Measurements from ENCODE around the gene CDH3.

DNA sequence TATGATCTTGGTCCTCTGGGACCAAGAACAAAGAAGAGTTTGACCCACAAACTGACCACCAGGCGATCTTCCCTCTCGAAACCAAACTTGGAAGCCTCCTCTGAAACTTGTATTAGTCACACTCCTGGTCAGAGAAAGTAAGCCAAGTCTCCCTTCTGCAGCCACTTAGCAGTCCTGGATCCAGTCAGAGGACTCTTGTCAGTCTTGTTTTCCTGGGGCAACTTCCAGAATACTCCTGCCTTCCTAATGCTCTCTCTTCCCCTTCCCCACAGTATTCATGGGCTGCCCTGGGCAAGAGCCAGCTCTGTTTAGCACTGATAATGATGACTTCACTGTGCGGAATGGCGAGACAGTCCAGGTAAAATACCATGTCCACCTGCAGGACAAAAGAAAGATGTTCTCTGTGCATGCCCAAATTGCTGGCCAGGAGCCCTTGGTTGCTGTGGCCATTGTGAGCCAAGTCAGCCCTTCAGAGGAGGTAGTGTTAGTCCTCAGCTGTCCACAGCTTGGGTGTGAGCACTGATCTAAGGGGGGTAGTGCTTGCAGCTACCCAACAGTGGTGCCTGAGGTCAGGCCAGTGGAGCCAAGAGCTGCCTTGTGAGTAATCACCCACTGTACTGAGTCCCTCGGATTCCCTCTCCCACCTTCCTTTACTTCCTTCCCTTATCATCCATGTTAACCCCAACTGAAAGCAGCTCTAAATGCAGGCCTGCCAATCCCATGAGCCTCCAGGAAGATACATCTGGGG is 31.2 kb downstream of the CDH3 start:
- TF ChIP-seq, protein P1, sequence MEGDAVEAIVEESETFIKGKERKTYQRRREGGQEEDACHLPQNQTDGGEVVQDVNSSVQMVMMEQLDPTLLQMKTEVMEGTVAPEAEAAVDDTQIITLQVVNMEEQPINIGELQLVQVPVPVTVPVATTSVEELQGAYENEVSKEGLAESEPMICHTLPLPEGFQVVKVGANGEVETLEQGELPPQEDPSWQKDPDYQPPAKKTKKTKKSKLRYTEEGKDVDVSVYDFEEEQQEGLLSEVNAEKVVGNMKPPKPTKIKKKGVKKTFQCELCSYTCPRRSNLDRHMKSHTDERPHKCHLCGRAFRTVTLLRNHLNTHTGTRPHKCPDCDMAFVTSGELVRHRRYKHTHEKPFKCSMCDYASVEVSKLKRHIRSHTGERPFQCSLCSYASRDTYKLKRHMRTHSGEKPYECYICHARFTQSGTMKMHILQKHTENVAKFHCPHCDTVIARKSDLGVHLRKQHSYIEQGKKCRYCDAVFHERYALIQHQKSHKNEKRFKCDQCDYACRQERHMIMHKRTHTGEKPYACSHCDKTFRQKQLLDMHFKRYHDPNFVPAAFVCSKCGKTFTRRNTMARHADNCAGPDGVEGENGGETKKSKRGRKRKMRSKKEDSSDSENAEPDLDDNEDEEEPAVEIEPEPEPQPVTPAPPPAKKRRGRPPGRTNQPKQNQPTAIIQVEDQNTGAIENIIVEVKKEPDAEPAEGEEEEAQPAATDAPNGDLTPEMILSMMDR (conservative IDR thresholded peaks at IDR 0.05; ENCODE audit: low read depth in 2 of 2) = no peak
- TF ChIP-seq POLR2AphosphoS5 (IDR thresholded peaks at IDR 0.05; ENCODE audit: low read depth) = no peak
- no peak for TF ChIP-seq JUNB (IDR thresholded peaks at IDR 0.05; ENCODE audit: unreplicated experiment)
- TF ChIP-seq EZH2 (IDR thresholded peaks at IDR 0.05; ENCODE audit: low read depth, unreplicated experiment) = no peak
- TF ChIP-seq CREB1 (CRISPR knock-in tag; IDR thresholded peaks at IDR 0.05; ENCODE audit: low read depth) = no peak
- TF ChIP-seq, protein P2, sequence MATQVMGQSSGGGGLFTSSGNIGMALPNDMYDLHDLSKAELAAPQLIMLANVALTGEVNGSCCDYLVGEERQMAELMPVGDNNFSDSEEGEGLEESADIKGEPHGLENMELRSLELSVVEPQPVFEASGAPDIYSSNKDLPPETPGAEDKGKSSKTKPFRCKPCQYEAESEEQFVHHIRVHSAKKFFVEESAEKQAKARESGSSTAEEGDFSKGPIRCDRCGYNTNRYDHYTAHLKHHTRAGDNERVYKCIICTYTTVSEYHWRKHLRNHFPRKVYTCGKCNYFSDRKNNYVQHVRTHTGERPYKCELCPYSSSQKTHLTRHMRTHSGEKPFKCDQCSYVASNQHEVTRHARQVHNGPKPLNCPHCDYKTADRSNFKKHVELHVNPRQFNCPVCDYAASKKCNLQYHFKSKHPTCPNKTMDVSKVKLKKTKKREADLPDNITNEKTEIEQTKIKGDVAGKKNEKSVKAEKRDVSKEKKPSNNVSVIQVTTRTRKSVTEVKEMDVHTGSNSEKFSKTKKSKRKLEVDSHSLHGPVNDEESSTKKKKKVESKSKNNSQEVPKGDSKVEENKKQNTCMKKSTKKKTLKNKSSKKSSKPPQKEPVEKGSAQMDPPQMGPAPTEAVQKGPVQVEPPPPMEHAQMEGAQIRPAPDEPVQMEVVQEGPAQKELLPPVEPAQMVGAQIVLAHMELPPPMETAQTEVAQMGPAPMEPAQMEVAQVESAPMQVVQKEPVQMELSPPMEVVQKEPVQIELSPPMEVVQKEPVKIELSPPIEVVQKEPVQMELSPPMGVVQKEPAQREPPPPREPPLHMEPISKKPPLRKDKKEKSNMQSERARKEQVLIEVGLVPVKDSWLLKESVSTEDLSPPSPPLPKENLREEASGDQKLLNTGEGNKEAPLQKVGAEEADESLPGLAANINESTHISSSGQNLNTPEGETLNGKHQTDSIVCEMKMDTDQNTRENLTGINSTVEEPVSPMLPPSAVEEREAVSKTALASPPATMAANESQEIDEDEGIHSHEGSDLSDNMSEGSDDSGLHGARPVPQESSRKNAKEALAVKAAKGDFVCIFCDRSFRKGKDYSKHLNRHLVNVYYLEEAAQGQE (IDR thresholded peaks at IDR 0.05; ENCODE audit: unreplicated experiment) = no peak
- no peak for TF ChIP-seq EZH2phosphoT487 (IDR thresholded peaks at IDR 0.05; ENCODE audit: unreplicated experiment)
- TF ChIP-seq STAT1 (IDR thresholded peaks at IDR 0.05; ENCODE audit: unreplicated experiment) = no peak
- TF ChIP-seq ZNF331 (CRISPR knock-in tag; IDR thresholded peaks at IDR 0.05; ENCODE audit: low read depth) = no peak
- TF ChIP-seq, protein P3, sequence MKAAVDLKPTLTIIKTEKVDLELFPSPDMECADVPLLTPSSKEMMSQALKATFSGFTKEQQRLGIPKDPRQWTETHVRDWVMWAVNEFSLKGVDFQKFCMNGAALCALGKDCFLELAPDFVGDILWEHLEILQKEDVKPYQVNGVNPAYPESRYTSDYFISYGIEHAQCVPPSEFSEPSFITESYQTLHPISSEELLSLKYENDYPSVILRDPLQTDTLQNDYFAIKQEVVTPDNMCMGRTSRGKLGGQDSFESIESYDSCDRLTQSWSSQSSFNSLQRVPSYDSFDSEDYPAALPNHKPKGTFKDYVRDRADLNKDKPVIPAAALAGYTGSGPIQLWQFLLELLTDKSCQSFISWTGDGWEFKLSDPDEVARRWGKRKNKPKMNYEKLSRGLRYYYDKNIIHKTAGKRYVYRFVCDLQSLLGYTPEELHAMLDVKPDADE (IDR thresholded peaks at IDR 0.05) = no peak
- TF ChIP-seq NANOG (IDR thresholded peaks at IDR 0.05; ENCODE audit: borderline replicate concordance) = no peak
- no peak for TF ChIP-seq ZNF114 (CRISPR knock-in tag; IDR thresholded peaks at IDR 0.05)
- TF ChIP-seq, protein P4, sequence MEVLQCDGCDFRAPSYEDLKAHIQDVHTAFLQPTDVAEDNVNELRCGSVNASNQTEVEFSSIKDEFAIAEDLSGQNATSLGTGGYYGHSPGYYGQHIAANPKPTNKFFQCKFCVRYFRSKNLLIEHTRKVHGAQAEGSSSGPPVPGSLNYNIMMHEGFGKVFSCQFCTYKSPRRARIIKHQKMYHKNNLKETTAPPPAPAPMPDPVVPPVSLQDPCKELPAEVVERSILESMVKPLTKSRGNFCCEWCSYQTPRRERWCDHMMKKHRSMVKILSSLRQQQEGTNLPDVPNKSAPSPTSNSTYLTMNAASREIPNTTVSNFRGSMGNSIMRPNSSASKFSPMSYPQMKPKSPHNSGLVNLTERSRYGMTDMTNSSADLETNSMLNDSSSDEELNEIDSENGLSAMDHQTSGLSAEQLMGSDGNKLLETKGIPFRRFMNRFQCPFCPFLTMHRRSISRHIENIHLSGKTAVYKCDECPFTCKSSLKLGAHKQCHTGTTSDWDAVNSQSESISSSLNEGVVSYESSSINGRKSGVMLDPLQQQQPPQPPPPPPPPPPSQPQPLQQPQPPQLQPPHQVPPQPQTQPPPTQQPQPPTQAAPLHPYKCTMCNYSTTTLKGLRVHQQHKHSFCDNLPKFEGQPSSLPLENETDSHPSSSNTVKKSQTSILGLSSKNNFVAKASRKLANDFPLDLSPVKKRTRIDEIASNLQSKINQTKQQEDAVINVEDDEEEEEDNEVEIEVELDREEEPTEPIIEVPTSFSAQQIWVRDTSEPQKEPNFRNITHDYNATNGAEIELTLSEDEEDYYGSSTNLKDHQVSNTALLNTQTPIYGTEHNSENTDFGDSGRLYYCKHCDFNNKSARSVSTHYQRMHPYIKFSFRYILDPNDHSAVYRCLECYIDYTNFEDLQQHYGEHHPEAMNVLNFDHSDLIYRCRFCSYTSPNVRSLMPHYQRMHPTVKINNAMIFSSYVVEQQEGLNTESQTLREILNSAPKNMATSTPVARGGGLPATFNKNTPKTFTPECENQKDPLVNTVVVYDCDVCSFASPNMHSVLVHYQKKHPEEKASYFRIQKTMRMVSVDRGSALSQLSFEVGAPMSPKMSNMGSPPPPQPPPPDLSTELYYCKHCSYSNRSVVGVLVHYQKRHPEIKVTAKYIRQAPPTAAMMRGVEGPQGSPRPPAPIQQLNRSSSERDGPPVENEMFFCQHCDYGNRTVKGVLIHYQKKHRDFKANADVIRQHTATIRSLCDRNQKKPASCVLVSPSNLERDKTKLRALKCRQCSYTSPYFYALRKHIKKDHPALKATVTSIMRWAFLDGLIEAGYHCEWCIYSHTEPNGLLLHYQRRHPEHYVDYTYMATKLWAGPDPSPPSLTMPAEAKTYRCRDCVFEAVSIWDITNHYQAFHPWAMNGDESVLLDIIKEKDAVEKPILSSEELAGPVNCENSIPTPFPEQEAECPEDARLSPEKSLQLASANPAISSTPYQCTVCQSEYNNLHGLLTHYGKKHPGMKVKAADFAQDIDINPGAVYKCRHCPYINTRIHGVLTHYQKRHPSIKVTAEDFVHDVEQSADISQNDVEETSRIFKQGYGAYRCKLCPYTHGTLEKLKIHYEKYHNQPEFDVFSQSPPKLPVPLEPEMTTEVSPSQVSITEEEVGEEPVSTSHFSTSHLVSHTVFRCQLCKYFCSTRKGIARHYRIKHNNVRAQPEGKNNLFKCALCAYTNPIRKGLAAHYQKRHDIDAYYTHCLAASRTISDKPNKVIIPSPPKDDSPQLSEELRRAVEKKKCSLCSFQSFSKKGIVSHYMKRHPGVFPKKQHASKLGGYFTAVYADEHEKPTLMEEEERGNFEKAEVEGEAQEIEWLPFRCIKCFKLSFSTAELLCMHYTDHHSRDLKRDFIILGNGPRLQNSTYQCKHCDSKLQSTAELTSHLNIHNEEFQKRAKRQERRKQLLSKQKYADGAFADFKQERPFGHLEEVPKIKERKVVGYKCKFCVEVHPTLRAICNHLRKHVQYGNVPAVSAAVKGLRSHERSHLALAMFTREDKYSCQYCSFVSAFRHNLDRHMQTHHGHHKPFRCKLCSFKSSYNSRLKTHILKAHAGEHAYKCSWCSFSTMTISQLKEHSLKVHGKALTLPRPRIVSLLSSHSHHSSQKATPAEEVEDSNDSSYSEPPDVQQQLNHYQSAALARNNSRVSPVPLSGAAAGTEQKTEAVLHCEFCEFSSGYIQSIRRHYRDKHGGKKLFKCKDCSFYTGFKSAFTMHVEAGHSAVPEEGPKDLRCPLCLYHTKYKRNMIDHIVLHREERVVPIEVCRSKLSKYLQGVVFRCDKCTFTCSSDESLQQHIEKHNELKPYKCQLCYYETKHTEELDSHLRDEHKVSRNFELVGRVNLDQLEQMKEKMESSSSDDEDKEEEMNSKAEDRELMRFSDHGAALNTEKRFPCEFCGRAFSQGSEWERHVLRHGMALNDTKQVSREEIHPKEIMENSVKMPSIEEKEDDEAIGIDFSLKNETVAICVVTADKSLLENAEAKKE (CRISPR knock-in tag; IDR thresholded peaks at IDR 0.05) = no peak

All from GM23338 (cell line).